Measurements from ENCODE around the gene PMIS2.

The PMIS2 gene

GRCh38 chr19:35556846-35557538 is 29.0 kb upstream of the PMIS2 start:
- no peak for DNase-seq (ENCODE audit: low spot score)

DNA sequence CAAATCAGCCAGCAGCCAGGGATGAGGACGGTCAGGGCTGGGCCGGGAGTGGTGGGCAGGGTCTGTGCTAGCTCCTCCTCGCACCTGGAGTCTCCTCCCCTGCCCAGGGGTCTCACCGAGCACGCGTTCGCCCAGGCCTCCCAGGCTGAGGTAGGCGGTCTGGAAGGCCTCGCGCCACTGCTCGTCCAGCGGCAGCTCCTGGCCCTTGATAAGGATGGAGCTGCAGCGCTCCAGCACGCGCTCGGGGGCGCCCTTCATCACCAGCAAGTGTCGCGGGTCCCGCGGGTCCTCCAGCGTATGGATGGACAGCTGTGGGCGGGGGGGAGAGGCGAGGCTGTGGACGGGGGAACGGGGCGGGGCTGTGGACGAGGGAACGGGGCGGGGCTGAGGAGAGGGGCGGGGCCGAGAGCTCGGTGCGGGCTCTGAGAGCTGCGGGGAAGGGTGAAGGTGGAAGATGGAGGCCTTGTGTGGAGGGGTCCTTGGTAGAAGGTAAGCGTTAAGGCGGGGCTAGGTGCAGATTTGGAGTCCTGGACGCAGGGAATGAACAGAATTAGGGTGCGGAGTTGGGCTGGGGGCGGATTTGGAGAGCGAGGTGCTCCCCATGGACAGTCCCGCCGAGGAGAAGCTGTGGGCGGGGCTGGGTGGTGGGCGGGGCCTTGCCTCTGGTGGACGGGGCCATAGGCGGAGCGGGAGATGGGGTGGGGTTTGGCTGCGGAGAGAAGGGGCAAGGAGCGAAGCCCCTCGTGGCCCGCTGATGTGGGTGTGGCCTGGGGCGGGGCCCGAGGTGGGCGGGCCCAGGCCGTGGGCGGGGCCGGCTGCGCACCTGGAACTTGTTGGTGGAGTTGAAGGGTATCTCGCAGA is 28.2 kb upstream of the PMIS2 start:
- no peak for DNase-seq (ENCODE audit: low spot score)

DNA sequence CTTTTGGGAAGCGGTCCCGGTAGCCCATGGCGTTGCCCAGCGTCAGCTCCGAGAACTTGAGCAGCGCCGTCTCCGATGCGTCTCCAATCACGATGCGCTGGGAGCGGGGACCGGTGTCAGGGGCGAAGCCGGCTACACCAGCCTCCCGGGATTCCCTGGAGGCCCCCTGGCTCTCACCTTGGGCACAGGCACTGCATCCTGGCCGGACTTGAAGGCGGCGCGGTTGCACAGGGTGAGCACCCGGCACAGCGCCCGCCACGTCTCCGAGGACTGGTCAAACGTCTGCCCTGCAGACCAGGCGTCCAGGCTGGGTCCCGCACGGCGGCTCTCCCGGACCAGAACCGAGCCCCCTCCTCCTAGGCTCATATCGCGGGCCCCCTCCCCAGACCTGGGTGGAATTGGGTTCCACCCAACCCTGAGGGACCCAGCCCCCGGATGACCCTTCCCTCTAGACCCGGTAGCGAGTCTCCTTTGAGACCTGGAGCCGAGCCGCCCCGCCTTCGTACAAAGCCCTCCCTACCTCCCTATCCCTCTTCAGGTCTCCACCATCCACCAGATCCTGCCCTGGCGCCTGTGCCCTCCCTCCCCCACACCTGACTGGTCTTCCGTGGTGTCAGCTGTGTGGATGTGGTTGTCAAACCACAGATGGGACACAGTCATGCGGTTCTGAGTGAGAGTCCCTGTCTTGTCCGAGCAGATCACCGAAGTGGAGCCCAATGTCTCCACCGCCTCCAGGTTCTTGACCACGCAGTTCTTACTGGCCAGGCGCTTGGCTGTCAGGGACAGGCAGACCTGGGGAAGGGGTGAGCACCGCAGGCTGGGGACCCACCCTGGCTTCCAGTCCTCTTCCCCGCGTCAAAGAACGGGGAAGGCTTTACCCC is 27.3 kb upstream of the PMIS2 start:
- DNase-seq (ENCODE audit: low spot score) = no peak

- DNase-seq (ENCODE audit: low spot score) = no peak
Measured at GRCh38 chr19:35559281-35559659, 26.7 kb upstream of the PMIS2 start.

DNA sequence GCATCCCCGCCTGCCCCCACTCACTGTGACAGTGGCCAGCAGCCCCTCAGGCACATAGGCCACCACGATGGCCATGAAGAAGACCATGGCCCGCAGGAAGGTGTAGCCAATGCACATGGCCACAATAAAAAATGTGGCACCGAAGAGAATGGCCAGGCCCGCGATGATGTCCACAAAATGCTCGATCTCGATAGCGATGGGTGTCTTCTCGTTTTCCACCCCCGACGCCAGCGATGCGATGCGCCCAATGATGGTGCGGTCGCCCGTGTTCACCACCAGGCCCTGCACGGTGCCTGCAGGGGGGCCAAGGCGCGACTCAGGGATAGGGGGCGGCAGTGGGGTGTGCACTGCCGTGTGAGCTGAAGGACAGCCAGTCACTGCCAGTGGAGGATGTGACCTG is 26.2 kb upstream of the PMIS2 start:
- DNase-seq (ENCODE audit: low spot score) = no peak

DNA sequence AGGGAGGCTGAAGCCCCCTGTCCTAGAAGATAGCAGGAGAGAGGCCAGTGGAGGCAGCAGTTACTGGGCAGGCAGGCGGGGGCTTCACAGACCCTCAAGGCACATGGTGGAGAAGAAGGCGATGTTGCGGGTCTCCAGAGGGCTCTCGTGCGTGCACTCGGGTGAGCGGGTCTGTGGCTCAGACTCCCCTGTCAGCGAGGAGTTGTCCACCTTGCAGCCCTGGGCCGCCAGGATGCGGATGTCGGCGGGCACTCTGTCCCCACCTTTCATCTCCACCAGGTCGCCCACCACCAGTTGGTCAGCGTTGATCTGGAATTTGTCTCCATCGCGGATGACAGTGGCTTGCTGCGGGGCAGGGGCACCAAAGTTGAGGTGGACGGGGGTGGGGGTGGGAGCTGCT is 25.7 kb upstream of the PMIS2 start:
- no peak for DNase-seq (ENCODE audit: low spot score)

DNA sequence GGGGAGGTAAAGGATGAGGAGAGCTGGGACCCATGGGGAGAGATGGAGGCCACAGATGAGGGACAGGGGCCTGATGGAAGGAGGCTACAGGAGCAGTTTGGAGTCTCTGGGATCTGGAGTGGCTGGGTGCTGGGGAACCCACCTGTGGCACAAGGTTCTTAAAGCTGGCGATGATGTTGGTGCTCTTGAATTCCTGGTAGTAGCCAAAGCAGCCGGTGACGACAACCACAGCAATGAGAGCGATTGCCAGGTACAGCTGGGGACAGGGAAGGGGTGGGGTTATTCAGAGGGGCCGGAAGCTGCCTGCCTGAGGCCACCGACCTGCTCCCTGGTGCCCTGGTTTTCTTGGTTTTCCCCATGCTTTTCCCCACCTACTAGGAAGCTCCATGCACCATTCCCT is 25.3 kb upstream of the PMIS2 start:
- DNase-seq (ENCODE audit: low spot score) = no peak

DNA sequence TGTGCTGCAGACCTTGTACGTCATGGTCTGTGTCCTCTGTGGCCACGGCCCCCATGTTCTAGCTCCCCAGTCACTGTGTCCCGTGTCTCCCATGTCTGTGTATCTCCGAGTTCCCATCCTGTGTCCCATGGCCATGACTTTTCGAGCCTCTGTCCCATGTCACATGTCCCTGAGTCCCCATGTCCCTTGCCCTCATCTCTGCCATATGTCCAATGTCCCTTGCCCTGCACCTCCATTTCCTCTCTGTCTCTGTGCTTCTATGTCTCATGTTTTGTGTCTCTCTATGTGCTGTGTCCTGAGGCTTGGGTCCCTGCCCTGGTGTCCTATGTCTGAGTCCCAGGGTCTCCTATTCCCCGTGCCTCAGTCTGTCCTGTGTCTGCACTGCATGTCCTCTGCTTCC is 24.5 kb upstream of the PMIS2 start:
- no peak for DNase-seq (ENCODE audit: low spot score)

DNA sequence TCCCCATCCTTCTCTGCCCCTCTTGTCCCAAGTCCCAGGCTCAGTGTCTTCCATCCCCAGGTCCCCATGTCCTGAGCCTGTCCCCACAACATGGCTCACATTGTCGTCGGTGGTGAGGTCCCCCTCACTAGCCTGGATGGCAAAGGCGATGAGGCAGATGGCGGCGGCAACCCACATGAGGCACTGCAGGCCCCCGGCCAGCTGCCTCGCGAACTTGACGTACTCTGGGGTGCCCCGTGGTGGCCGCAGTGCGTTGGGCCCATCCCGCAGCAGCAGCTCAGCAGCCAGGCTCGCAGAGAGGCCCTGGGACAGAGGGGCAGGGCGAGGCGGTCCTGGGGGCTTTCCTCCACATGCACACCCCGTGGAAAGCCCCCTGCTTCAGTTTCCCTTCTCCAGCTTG is 23.6 kb upstream of the PMIS2 start:
- no peak for DNase-seq (ENCODE audit: low spot score)

- no peak for DNase-seq (ENCODE audit: low spot score)
Measured at GRCh38 chr19:35562776-35563175, 23.2 kb upstream of the PMIS2 start.

DNA sequence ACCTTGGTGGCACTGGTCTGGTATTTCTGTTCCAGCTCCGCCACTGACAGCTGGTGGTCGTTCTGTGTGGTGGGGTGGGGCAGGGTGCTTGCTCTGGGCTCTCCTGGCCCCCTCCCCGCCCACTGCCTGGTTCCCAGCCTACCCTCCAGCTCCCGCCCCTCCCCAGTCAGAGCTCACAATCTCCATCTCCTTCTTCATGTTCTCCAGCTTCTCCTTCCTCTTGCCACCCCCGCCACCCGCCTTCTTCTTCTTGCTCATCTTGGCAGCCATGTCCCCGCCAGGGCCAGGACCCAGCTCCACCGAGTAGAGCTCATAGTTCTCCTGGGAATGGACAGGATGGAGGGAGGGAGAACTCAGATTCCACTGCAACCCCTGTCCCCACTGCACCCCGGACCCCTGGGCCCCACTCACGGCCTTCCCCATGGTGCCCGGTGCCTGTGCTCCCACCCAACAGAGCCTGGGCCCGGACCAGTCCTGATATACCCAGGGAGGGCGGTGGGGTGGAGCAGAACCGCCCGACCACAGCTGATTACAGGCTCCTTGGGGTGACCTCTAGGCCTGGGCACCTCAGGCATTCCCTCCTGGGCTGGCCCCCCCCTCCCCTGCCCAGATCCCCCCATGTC is 22.7 kb upstream of the PMIS2 start, which contains the start of gene ATP4A:
ATP4A (minus strand) TSS at position 452 of the 623 bp plus-strand sequence; CDS start at position 423, 29 bp downstream.
- DNase-seq (ENCODE audit: low spot score) = no peak

GRCh38 chr19:35565016-35565856 is 20.7 kb upstream of the PMIS2 start:
- no peak for DNase-seq (ENCODE audit: low spot score)

GRCh38 chr19:35566738-35567137 is 19.2 kb upstream of the PMIS2 start:
- no peak for DNase-seq (ENCODE audit: low spot score)

- no peak for DNase-seq (ENCODE audit: low spot score)
Measured at GRCh38 chr19:35569281-35569781, 16.6 kb upstream of the PMIS2 start.

GRCh38 chr19:35571406-35571965 is 14.5 kb upstream of the PMIS2 start:
- no peak for DNase-seq (ENCODE audit: low spot score)

- no peak for DNase-seq (ENCODE audit: low spot score)
Measured at GRCh38 chr19:35577918-35578317, 8.1 kb upstream of the PMIS2 start.

GRCh38 chr19:35578707-35579106 is 7.3 kb upstream of the PMIS2 start:
- no peak for DNase-seq (ENCODE audit: low spot score)

DNA sequence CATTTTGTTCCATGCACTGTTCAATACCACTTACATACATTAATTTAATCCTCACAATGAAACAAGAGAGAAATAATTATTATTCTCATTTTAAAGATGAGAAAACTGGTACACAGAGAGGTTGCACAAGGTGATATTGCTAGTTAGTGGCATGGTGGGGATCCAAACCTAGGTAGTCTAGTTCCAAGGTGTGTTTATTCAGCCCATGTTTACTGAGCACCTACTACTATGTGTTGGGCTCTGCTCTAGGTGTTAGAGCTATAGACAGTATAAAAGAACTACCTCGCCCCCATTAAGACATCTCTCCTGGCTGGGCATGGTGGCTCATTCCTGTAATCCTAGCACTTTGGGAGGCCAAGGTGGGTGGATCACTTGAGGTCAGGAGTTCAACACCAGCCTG is 3.2 kb upstream of the PMIS2 start:
- DNase-seq (ENCODE audit: low spot score) = no peak

DNA sequence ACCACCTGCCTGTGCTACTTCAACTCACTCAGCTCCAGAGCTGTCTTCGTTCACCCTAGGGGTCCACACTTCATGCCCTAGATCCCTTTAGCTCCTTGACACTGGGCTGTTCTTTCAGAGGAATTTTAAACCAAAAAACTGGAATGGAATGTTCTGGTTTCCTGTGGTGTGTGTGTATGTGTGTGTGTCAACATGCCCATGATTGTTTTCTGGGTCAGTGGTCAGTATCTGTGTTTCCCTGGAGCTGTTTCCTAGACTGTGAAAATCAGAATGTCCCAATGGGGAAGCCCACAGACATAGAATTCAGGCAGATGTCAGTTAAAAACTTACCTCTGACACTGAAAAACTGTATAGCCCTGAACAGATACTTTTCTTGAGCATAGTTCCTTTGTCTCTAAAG is 1.3 kb downstream of the PMIS2 start:
- no peak for DNase-seq (ENCODE audit: low spot score)

- DNase-seq (ENCODE audit: low spot score) = no peak
Measured at GRCh38 chr19:35590875-35591274, 4.9 kb downstream of the PMIS2 start.

- peak; percentile 28 for DNase-seq (ENCODE audit: low spot score)
Measured at GRCh38 chr19:35592226-35592625, 6.3 kb downstream of the PMIS2 start.

Data from pons (tissue), 1 donor.